Common myeloid progenitor, CD34-positive (primary cell): ENCODE measurements around the gene AHDC1.

Experiments used
- CTCF ChIA-PET: fragments of 350-600 bp; sonication (Branson Sonifier 250); formaldehyde crosslinking; loops from one replicate; lab custom pipeline; 2021; ENCODE audit warnings: antibody characterized with exemption; lab: Charles Lee
- POLR2A ChIA-PET: fragments of 350-600 bp; sonication (Branson Sonifier 250); formaldehyde crosslinking; loops from one replicate; lab custom pipeline; 2021; ENCODE audit warnings: antibody characterized with exemption; lab: Charles Lee
- DNase-seq, 3 donors: peaks; one replicate each; pipeline versions ENCODE4 v3.0.0 to v3.0.0-alpha.2; 2013
- H3K27ac ChIP-seq, 2 experiments: 1 replicate in 1 of 2; 2 replicates in 1 of 2; pipeline ENCODE4 v1.7.0; 2013; ENCODE audit warnings: inconsistent platforms in 2 of 2, low read length in 2 of 2, mild to moderate bottlenecking in 2 of 2, low read depth in 1 of 2, moderate library complexity in 1 of 2; ENCODE audit not compliant: severe bottlenecking in 2 of 2, insufficient read depth in 1 of 2, poor library complexity in 1 of 2
- H3K27me3 ChIP-seq, 5 experiments: replicated peaks in 2 of 5; 1 replicate in 3 of 5; 2 replicates in 2 of 5; pipeline versions ENCODE4 v1.6.1 to v1.7.0; 2013; ENCODE audit warnings: low read length in 4 of 5, mild to moderate bottlenecking in 2 of 5, moderate library complexity in 2 of 5, inconsistent platforms in 1 of 5; ENCODE audit not compliant: insufficient read depth in 5 of 5, control insufficient read depth in 4 of 5
- H3K36me3 ChIP-seq, 4 experiments: 1 replicate in 2 of 4; 2 replicates in 2 of 4; pipeline versions ENCODE4 v1.6.1 to v1.7.0; 2013; ENCODE audit warnings: low read length in 3 of 4, control low read depth in 1 of 4, mild to moderate bottlenecking in 1 of 4; ENCODE audit not compliant: control insufficient read depth in 4 of 4, insufficient read depth in 4 of 4
- H3K4me1 ChIP-seq, 4 experiments: 1 replicate in 3 of 4; 2 replicates in 1 of 4; pipeline versions ENCODE4 v1.6.1 to v1.7.1; 2013; ENCODE audit warnings: low read length in 3 of 4, mild to moderate bottlenecking in 3 of 4, control low read depth in 1 of 4, inconsistent platforms in 1 of 4, moderate library complexity in 1 of 4; ENCODE audit not compliant: control insufficient read depth in 4 of 4, insufficient read depth in 4 of 4; ENCODE audit errors: control extremely low read depth in 1 of 4
- H3K4me3 ChIP-seq, 7 experiments: 1 replicate in 4 of 7; 2 replicates in 3 of 7; pipeline versions ENCODE4 v1.5.1 to v1.7.0; 2013; ENCODE audit warnings: mild to moderate bottlenecking in 7 of 7, low read length in 6 of 7, moderate library complexity in 6 of 7, inconsistent platforms in 2 of 7, low read depth in 2 of 7, control low read depth in 1 of 7; ENCODE audit not compliant: insufficient read depth in 4 of 7, control insufficient read depth in 1 of 7; ENCODE audit errors: extremely low read depth in 1 of 7
- H3K9me3 ChIP-seq, 5 experiments: 1 replicate in 4 of 5; 2 replicates in 1 of 5; pipeline versions ENCODE4 v1.6.1 to v1.7.1; 2013; ENCODE audit warnings: low read length in 4 of 5, mild to moderate bottlenecking in 2 of 5, inconsistent platforms in 1 of 5, low read depth in 1 of 5, moderate library complexity in 1 of 5; ENCODE audit not compliant: control insufficient read depth in 4 of 5, insufficient read depth in 2 of 5; ENCODE audit errors: control extremely low read depth in 1 of 5
- WGBS: methylation state at CpG from one replicate; pipeline ENCODE4 v1.1.5; 2013; ENCODE audit not compliant: insufficient coverage; 5-methylcytosine and 5-hydroxymethylcytosine counted together

Gene AHDC1

GRCh38 chr1:27590917-27591508 lies 12.9 kb downstream of the AHDC1 start:
- DNase-seq: no peak
- 78% methylated on average over 1 of the region's 5 CpGs for WGBS
- peaks cover 0 to 55% (median 5%) of the 10 kb centered on the region in 4 experiments for H3K36me3 ChIP-seq
- no peak overlapping the region for H3K27ac ChIP-seq
- H3K4me3 ChIP-seq: no peak overlapping the region
- CTCF ChIA-PET: interaction anchor here (1.0 to 4.5 kb wide), 5 partner anchors 10 to 33 kb away, joined by 3 to 17 read pairs (median 5); no protein-coding TSS in a partner anchor
- peaks cover 2 to 50% (median 40%) of the 10 kb centered on the region in 4 experiments for H3K4me1 ChIP-seq
- POLR2A ChIA-PET: interaction anchor here (1.1 kb wide), 1 partner anchor 34 kb away, joined by 4 read pairs; no protein-coding TSS in a partner anchor
- no peaks in the 10 kb centered on the region for H3K9me3 ChIP-seq
- no peaks in the 10 kb centered on the region for H3K27me3 ChIP-seq

DNA sequence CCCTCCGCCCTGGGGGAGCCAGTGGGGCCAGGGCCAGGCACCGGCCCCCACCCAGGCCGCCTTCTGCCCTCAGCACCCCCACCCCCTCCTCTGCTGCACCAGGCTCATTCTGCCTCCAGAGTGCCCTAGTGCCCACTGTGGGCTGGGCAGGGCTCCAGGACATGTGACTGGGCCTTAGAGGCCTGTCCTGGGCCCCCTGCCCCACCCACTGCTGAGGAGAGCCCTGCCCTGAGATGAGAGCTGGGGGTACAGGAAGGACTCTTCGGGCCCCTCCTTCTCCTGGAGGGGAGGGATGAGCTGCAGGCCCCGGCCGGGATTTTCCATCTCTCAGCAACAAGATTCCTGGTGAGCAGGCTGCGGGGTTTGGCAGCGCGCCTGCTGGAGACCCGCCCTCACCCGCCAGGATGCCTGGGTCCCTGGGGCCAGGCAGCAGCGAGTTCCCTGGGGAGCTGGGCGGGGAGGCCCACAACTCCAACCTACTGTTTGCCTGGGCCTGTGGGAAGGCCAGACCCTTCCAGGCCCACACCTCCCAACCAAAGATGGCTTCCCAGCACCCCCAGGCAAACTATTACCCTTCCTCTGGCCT lies 14.0 kb downstream of the AHDC1 start:
- Histone ChIP-seq H3K27ac (peak overlapping the region in 1 of 2 experiments; percentile 3), H3K4me3 (no peak overlapping the region), H3K36me3 (peaks cover 0 to 58% (median 5%) of the 10 kb centered on the region in 4 experiments), H3K27me3 (no peaks in the 10 kb centered on the region), H3K4me1 (peaks cover 0 to 46% (median 36%) of the 10 kb centered on the region in 4 experiments), H3K9me3 (no peaks in the 10 kb centered on the region)
- WGBS: 62% methylated on average over 4 of the region's 13 CpGs
- POLR2A ChIA-PET: interaction anchor here (0.6 kb wide), 1 partner anchor 88 kb away, joined by 5 read pairs; no protein-coding TSS in a partner anchor
- DNase-seq: no peak
- CTCF ChIA-PET: interaction anchor here (3.0 to 4.5 kb wide), 2 partner anchors 9 to 14 kb away, joined by 10 to 17 read pairs; no protein-coding TSS in a partner anchor

DNA sequence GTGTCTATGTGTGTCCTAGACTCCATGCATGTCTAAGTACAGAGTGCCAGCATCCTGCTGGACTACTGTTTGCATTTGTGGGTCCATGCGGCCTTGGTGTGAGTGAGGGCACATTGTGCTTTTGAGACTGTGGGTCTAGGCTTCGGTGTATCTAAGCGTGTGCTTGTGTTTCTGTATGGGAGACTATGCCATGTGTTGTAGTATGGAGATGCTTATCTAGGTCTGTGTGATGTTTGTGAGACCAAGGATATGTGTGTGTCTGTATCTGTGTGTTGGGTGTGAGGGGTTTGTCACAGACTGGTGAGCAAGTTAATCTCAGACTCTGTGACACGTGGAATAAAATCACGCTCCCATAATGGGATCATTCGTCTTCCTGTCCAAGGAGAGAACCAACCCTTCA lies 14.5 kb downstream of the AHDC1 start:
- H3K9me3 ChIP-seq: no peaks in the 10 kb centered on the region
- no peak overlapping the region for H3K4me3 ChIP-seq
- 93% methylated on average over 6 of the region's 6 CpGs for WGBS
- CTCF ChIA-PET: interaction anchor here (4.5 kb wide), 1 partner anchor 13 kb away, joined by 17 read pairs; no protein-coding TSS in a partner anchor
- no peak for DNase-seq
- no peaks in the 10 kb centered on the region for H3K27me3 ChIP-seq
- H3K27ac ChIP-seq: no peak overlapping the region
- POLR2A ChIA-PET: interaction anchor here (0.6 kb wide), 1 partner anchor 88 kb away, joined by 5 read pairs; no protein-coding TSS in a partner anchor
- H3K4me1 ChIP-seq: peaks cover 0 to 41% (median 31%) of the 10 kb centered on the region in 4 experiments
- H3K36me3 ChIP-seq: peaks cover 0 to 58% (median 5%) of the 10 kb centered on the region in 4 experiments

DNA sequence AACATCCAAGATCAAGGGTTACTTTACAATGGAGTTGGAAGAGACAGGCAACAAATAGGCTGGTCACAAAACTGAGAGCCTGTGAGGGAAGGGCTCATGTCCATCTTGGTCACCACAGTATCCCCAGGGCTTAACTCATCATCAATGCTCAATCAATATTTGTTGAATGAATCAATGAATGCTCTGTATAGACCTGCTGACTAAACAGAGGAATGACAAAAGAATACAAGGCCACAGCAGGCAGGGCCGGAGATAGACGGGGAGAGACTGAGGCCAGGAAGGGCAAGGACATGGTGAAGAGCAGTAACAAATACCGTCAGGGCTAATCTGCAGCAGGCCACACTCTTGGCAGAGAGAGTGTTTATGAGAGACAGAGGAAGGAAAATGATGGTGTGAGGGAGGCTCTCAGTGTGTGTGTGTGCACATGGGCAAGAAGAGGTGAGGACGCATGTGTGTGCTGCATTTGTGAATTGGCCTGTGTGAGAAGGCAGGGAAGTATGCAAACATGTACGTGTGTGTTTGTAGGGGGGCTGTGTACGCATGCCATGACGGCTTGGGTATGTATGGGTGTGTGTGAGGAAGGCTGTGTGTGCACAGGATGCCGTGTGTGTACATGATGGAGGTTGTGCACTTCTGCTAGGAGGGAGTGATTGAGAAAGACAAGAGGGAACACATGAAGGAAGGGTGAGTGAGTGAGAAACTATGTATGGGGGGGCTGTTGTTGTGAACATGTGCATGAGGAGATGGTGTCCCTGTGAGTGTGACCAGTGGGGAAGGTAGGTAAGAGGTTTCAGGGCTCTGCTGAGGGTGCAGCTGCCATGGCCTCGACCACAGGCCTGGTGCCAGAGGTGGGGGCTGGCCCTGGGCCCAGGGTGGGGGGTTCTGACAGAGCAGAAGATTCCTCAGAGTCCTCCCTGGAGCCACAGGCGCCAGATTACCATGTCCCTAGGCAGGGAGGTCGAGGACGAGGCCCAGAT lies 15.4 kb downstream of the AHDC1 start:
- peaks cover 0 to 51% (median 5%) of the 10 kb centered on the region in 4 experiments for H3K36me3 ChIP-seq
- no peaks in the 10 kb centered on the region for H3K9me3 ChIP-seq
- H3K27ac ChIP-seq: no peak overlapping the region
- CTCF ChIA-PET: interaction anchor here (0.9 kb wide), 1 partner anchor 32 kb away, joined by 4 read pairs; no protein-coding TSS in a partner anchor
- no peaks in the 10 kb centered on the region for H3K27me3 ChIP-seq
- DNase-seq: no peak
- POLR2A ChIA-PET: no interaction called here
- WGBS: 87% methylated on average over 12 of the region's 12 CpGs
- no peak overlapping the region for H3K4me3 ChIP-seq
- H3K4me1 ChIP-seq: peaks cover 0 to 40% (median 27%) of the 10 kb centered on the region in 4 experiments

GRCh38 chr1:27585684-27586083 lies 18.3 kb downstream of the AHDC1 start:
- WGBS: 17% methylated on average over 1 of the region's 3 CpGs
- POLR2A ChIA-PET: no interaction called here
- H3K4me3 ChIP-seq: no peak overlapping the region

GRCh38 chr1:27584453-27584852 lies 19.5 kb downstream of the AHDC1 start:
- DNase-seq: no peak
- Histone ChIP-seq H3K27ac (no peak overlapping the region), H3K9me3 (no peaks in the 10 kb centered on the region), H3K4me1 (peaks cover 0 to 22% (median 17%) of the 10 kb centered on the region in 4 experiments), H3K36me3 (peaks cover 0 to 34% (median 7%) of the 10 kb centered on the region in 4 experiments), H3K4me3 (no peak overlapping the region), H3K27me3 (no peaks in the 10 kb centered on the region)
- WGBS: 94% methylated on average over 2 of the region's 3 CpGs
- ChIA-PET CTCF (interaction anchor here (1.5 to 8.4 kb wide), 7 partner anchors 8 to 28 kb away, joined by 5 to 66 read pairs (median 9); no protein-coding TSS in a partner anchor), POLR2A (no interaction called here)

More at GRCh38 chr1:27585684-27586083, 18.3 kb downstream of the AHDC1 start:
- CTCF ChIA-PET: interaction anchor here (1.8 to 8.4 kb wide), 4 partner anchors 11 to 30 kb away, joined by 5 to 66 read pairs (median 26); no protein-coding TSS in a partner anchor
- peaks cover 0 to 41% (median 7%) of the 10 kb centered on the region in 4 experiments for H3K36me3 ChIP-seq
- H3K4me1 ChIP-seq: peaks cover 0 to 33% (median 21%) of the 10 kb centered on the region in 4 experiments
- DNase-seq: no peak
- H3K9me3 ChIP-seq: no peaks in the 10 kb centered on the region
- no peaks in the 10 kb centered on the region for H3K27me3 ChIP-seq
- H3K27ac ChIP-seq: no peak overlapping the region
